GM19438 (cell line): ENCODE data around the gene ZPBP.
"Not testable (repeated sequence)": the region's sequence is repeated elsewhere in the genome, so short reads cannot be mapped to it uniquely, and the experiment has no call there.

ENCODE experiments used
- ATAC-seq: cut with Tn5 transposase; IDR thresholded peaks from one replicate; pipeline ENCODE4 v1.9.1; 2021; ENCODE audit warnings: low read depth; ENCODE audit not compliant: unreplicated experiment

Gene ZPBP

GRCh38 chr7:50047716-50048115 lies 45.3 kb downstream of the ZPBP start:
- no peak for ATAC-seq

GRCh38 chr7:50041165-50041564 lies 51.9 kb downstream of the ZPBP start:
- not testable (repeated sequence) for ATAC-seq

- ATAC-seq = no peak
Observed at GRCh38 chr7:50037086-50037485, 56.0 kb downstream of the ZPBP start.

GRCh38 chr7:50022991-50023390 lies 70.1 kb downstream of the ZPBP start:
- no peak for ATAC-seq

GRCh38 chr7:50022451-50022850 lies 70.6 kb downstream of the ZPBP start:
- no peak for ATAC-seq

- ATAC-seq = no peak
Observed at GRCh38 chr7:49995681-49996080, 97.4 kb downstream of the ZPBP start.

GRCh38 chr7:49986191-49986590 lies 106.9 kb downstream of the ZPBP start:
- no peak for ATAC-seq

- no peak for ATAC-seq
Observed at GRCh38 chr7:49980465-49980864, 112.6 kb downstream of the ZPBP start.

GRCh38 chr7:49976238-49976637 lies 116.8 kb downstream of the ZPBP start:
- ATAC-seq = no peak

- ATAC-seq = no peak
Observed at GRCh38 chr7:49974035-49974434, 119.0 kb downstream of the ZPBP start.

- ATAC-seq = no peak
Observed at GRCh38 chr7:49937608-49938007, 155.4 kb downstream of the ZPBP start.

- no peak for ATAC-seq
Observed at GRCh38 chr7:49931627-49932026, 161.4 kb downstream of the ZPBP start.

GRCh38 chr7:49928787-49929186 lies 164.3 kb downstream of the ZPBP start:
- ATAC-seq = no peak

GRCh38 chr7:49927631-49928030 lies 165.4 kb downstream of the ZPBP start:
- no peak for ATAC-seq

- no peak for ATAC-seq
Observed at GRCh38 chr7:49926720-49927119, 166.3 kb downstream of the ZPBP start.

GRCh38 chr7:49911909-49912308 lies 181.1 kb downstream of the ZPBP start:
- no peak for ATAC-seq

- no peak for ATAC-seq
Observed at GRCh38 chr7:49894543-49894942, 198.5 kb downstream of the ZPBP start.

- no peak for ATAC-seq
Observed at GRCh38 chr7:49893131-49893530, 199.9 kb downstream of the ZPBP start.

- no peak for ATAC-seq
Observed at GRCh38 chr7:49892481-49892880, 200.6 kb downstream of the ZPBP start.
